GM23338 (cell line): Measurements from ENCODE around the gene OBSL1. TPM values are rescaled to one million over a fixed set of nuclear protein-coding genes. Genes with fewer than 3 reads are reported as not detected.

ENCODE experiments used
- ATAC-seq: fragments of 200-7000 bp; cut with Tn5 transposase; 3 replicates; pipeline ENCODE4 v1.9.1; 2020
- DNase-seq: peaks from one replicate; pipeline ENCODE4 v3.0.0-alpha.2; 2015; ENCODE audit warnings: low spot score
- H2AFZ ChIP-seq: fragments of 200-600 bp; sonication (generic); 2 replicates; pipeline ENCODE4 v1.8.0; 2016; ENCODE audit warnings: antibody characterized with exemption, mild to moderate bottlenecking, moderate library complexity
- H3F3A ChIP-seq: fragments of 200-600 bp; sonication (generic); replicated peaks from 2 replicates; pipeline ENCODE4 v1.8.0; 2017; ENCODE audit warnings: antibody characterized with exemption, mixed run types, low read depth
- H3K27ac ChIP-seq: fragments of 200-600 bp; sonication (generic); 2 replicates; pipeline ENCODE4 v1.6.1; 2016; ENCODE audit warnings: low read depth
- H3K27me3 ChIP-seq: fragments of 200-600 bp; sonication (generic); 2 replicates; pipeline ENCODE4 v1.8.0; 2016; ENCODE audit warnings: mild to moderate bottlenecking, mixed run types, moderate library complexity; ENCODE audit not compliant: insufficient read depth
- H3K36me3 ChIP-seq: fragments of 200-600 bp; sonication (generic); 2 replicates; pipeline ENCODE4 v1.8.0; 2016; ENCODE audit warnings: mild to moderate bottlenecking; ENCODE audit not compliant: insufficient read depth
- H3K4me1 ChIP-seq: fragments of 200-600 bp; sonication (generic); 2 replicates; pipeline ENCODE4 v1.8.0; 2016; ENCODE audit warnings: mild to moderate bottlenecking, moderate library complexity; ENCODE audit not compliant: insufficient read depth
- H3K4me2 ChIP-seq: fragments of 200-600 bp; sonication (generic); 2 replicates; pipeline ENCODE4 v1.7.1; 2017; ENCODE audit warnings: mixed run types
- H3K4me3 ChIP-seq: fragments of 200-600 bp; sonication (generic); 2 replicates; pipeline ENCODE4 v1.6.1; 2016; ENCODE audit warnings: mixed run types
- H3K79me2 ChIP-seq: fragments of 200-600 bp; sonication (generic); replicated peaks from 2 replicates; pipeline ENCODE4 v1.8.0; 2017; ENCODE audit warnings: mild to moderate bottlenecking; ENCODE audit not compliant: insufficient read depth
- H3K9me2 ChIP-seq: fragments of 200-600 bp; sonication (generic); 2 replicates; pipeline ENCODE4 v1.8.0; 2017; ENCODE audit not compliant: insufficient read depth
- H4K20me1 ChIP-seq: fragments of 200-600 bp; sonication (generic); replicated peaks from 2 replicates; pipeline ENCODE4 v1.8.0; 2017; ENCODE audit warnings: mild to moderate bottlenecking; ENCODE audit not compliant: insufficient read depth
- H3K27ac Mint-ChIP-seq: 2 replicates; pipeline ENCODE4 v1.8.0; 2020; ENCODE audit warnings: inconsistent platforms, mild to moderate bottlenecking, moderate library complexity, mixed read lengths
- H3K27me3 Mint-ChIP-seq: 3 replicates; pipeline ENCODE4 v1.8.0; 2022; ENCODE audit warnings: low read depth, mild to moderate bottlenecking, moderate library complexity, mixed read lengths, inconsistent platforms; ENCODE audit not compliant: insufficient read depth, poor library complexity
- H3K36me3 Mint-ChIP-seq: 3 replicates; pipeline ENCODE4 v1.8.0; 2021; ENCODE audit warnings: low read depth, mild to moderate bottlenecking, inconsistent platforms, moderate library complexity, mixed read lengths
- H3K4me1 Mint-ChIP-seq: 3 replicates; pipeline ENCODE4 v1.8.0; 2020; ENCODE audit warnings: mild to moderate bottlenecking, inconsistent platforms, mixed read lengths
- H3K4me3 Mint-ChIP-seq: 3 replicates; pipeline ENCODE4 v1.8.0; 2021; ENCODE audit warnings: moderate library complexity, mild to moderate bottlenecking, inconsistent platforms, mixed read lengths
- H3K9me3 Mint-ChIP-seq: 3 replicates; pipeline ENCODE4 v1.8.0; 2020; ENCODE audit warnings: moderate library complexity, mild to moderate bottlenecking, inconsistent platforms, mixed read lengths
- CREB1 ChIP-seq: fragments of 250-450 bp; sonication (Bioruptor Pico); IDR thresholded peaks from 2 replicates; pipeline ENCODE4 v1.5.0; 2020; ENCODE audit warnings: low read depth, mild to moderate bottlenecking, moderate library complexity
- EZH2phosphoT487 ChIP-seq: fragments of 200-600 bp; sonication (generic); IDR thresholded peaks from one replicate; pipeline ENCODE4 v1.8.1; 2018; ENCODE audit warnings: antibody characterized with exemption; ENCODE audit not compliant: unreplicated experiment
- JUNB ChIP-seq: IDR thresholded peaks from one replicate; pipeline ENCODE4 v1.6.1; 2016; ENCODE audit warnings: antibody characterized with exemption; ENCODE audit not compliant: unreplicated experiment
- NANOG ChIP-seq: IDR thresholded peaks from 2 replicates; pipeline ENCODE4 v1.6.1; 2016; ENCODE audit warnings: antibody characterized with exemption, borderline replicate concordance
- POLR2AphosphoS5 ChIP-seq: IDR thresholded peaks from 2 replicates; pipeline ENCODE4 v1.6.1; 2016; ENCODE audit warnings: antibody characterized with exemption, low read depth
- STAT1 ChIP-seq: IDR thresholded peaks from one replicate; pipeline ENCODE4 v1.6.1; 2016; ENCODE audit warnings: antibody characterized with exemption; ENCODE audit not compliant: unreplicated experiment
- ZNF114 ChIP-seq: fragments of 250-450 bp; sonication (Bioruptor Pico); IDR thresholded peaks from 2 replicates; pipeline ENCODE4 v1.5.0; 2020; ENCODE audit warnings: mild to moderate bottlenecking, moderate library complexity
- ZNF331 ChIP-seq: fragments of 250-450 bp; sonication (Bioruptor Pico); IDR thresholded peaks from 2 replicates; pipeline ENCODE4 v1.5.0; 2020; ENCODE audit warnings: low read depth, mild to moderate bottlenecking, moderate library complexity
- polyA plus RNA-seq: library from polyadenylated mRNA; unstranded; fragments of >200 nt; fragmentation: Nextera tagmentation; extraction: Ambion mirVana; gene quantifications from 2 replicates; pipeline ENCODE4 v1.2.1, GENCODE V29; 2016
- total RNA-seq: library from RNA; depleted of rRNA; stranded (reverse); fragments of >200 nt; shearing (Covaris generic); gene quantifications from 2 replicates; pipeline ENCODE4 v1.2.3, GENCODE V29; 2014
- TF ChIP-seq, protein P1 (sequence below): IDR thresholded peaks from 2 replicates; pipeline ENCODE4 v1.6.1; 2016; ENCODE audit warnings: antibody characterized with exemption
- TF ChIP-seq, protein P2 (sequence below), 2 experiments: fragments of 200-600 bp in 1 of 2; sonication (generic) in 1 of 2; conservative IDR thresholded peaks; 2 replicates each; pipeline versions ENCODE4 v1.5.1 to v1.6.1; 2016 to 2017; ENCODE audit warnings: antibody characterized with exemption in 2 of 2, low read depth in 2 of 2, mild to moderate bottlenecking in 2 of 2, moderate library complexity in 1 of 2
- TF ChIP-seq, protein P3 (sequence below): IDR thresholded peaks from one replicate; pipeline ENCODE4 v1.6.1; 2018; ENCODE audit warnings: antibody characterized with exemption; ENCODE audit not compliant: unreplicated experiment

Gene OBSL1
- total and polyA plus RNA-seq, 2 experiments from 2014 or later = 94.9 to 207 TPM

DNA sequence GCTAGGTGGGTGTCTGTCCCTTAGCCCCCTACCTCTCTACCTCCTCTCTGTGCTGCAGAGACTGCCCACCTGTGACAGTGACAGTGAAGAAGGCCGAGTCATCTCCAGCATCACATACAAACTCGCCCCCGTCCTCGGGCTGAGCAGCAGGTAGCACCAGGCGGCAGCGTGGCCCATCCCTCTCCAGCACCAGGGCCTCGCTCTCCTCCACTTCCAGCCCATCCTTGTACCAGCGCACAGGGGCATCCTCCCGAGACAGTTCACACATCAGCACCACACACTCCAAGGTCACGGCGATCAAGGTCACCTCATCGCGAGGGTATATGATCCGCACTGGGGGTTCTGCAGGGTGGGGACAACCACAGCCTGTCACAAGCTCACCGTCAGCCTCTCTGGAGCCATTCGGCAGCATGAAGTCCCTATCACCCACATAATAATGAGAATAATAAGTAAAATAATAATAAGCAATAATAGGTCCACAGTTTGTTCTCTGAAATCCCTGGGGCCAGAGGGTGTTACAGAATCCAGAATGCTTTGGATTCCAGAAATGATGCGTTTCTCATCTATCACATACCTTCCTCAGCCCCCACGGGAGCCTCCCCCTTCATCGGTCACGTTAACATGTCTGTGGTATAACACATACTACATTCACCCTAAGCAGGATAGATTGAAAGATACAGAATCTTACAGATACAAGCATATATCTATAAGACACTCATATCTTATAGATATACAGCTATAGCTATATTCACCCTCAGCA lies 12.0 kb downstream of the OBSL1 start:
- H3K4me3 Mint-ChIP-seq = no peak overlapping the region
- no peak for ATAC-seq
- H3K27me3 Mint-ChIP-seq = peaks cover 28% of the 10 kb centered on the region
- DNase-seq = no peak
- Histone ChIP-seq H3K4me3 (no peak overlapping the region), H3F3A (peaks cover 20% of the 10 kb centered on the region), H3K27ac (peak overlapping the region; percentile 7; the same call in 1 of the 2 replicates), H3K36me3 (peaks cover 4% of the 10 kb centered on the region; the same call in 1 of the 2 replicates), H3K4me1 (peaks cover 42% of the 10 kb centered on the region), H3K9me2 (no peaks in the 10 kb centered on the region), H2AFZ (no peak overlapping the region), H3K79me2 (peaks cover 6% of the 10 kb centered on the region; the same call in 1 of the 2 replicates), H4K20me1 (no peaks in the 10 kb centered on the region), H3K27me3 (peaks cover 5% of the 10 kb centered on the region; the same call in 1 of the 2 replicates), H3K4me2 (peak overlapping the region; percentile 23)
- H3K36me3 Mint-ChIP-seq = peaks cover 29% of the 10 kb centered on the region
- TF ChIP-seq STAT1 = no peak
- TF ChIP-seq, protein P1, sequence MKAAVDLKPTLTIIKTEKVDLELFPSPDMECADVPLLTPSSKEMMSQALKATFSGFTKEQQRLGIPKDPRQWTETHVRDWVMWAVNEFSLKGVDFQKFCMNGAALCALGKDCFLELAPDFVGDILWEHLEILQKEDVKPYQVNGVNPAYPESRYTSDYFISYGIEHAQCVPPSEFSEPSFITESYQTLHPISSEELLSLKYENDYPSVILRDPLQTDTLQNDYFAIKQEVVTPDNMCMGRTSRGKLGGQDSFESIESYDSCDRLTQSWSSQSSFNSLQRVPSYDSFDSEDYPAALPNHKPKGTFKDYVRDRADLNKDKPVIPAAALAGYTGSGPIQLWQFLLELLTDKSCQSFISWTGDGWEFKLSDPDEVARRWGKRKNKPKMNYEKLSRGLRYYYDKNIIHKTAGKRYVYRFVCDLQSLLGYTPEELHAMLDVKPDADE = no peak
- no peak for TF ChIP-seq ZNF114 (CRISPR knock-in tag)
- no peak for TF ChIP-seq JUNB
- no peak for TF ChIP-seq ZNF331 (CRISPR knock-in tag)
- TF ChIP-seq, protein P2, sequence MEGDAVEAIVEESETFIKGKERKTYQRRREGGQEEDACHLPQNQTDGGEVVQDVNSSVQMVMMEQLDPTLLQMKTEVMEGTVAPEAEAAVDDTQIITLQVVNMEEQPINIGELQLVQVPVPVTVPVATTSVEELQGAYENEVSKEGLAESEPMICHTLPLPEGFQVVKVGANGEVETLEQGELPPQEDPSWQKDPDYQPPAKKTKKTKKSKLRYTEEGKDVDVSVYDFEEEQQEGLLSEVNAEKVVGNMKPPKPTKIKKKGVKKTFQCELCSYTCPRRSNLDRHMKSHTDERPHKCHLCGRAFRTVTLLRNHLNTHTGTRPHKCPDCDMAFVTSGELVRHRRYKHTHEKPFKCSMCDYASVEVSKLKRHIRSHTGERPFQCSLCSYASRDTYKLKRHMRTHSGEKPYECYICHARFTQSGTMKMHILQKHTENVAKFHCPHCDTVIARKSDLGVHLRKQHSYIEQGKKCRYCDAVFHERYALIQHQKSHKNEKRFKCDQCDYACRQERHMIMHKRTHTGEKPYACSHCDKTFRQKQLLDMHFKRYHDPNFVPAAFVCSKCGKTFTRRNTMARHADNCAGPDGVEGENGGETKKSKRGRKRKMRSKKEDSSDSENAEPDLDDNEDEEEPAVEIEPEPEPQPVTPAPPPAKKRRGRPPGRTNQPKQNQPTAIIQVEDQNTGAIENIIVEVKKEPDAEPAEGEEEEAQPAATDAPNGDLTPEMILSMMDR (conservative IDR thresholded peaks at IDR 0.05; ENCODE audit: low read depth in 2 of 2) = no peak
- TF ChIP-seq CREB1 (CRISPR knock-in tag) = no peak
- TF ChIP-seq POLR2AphosphoS5 = no peak
- TF ChIP-seq, protein P3, sequence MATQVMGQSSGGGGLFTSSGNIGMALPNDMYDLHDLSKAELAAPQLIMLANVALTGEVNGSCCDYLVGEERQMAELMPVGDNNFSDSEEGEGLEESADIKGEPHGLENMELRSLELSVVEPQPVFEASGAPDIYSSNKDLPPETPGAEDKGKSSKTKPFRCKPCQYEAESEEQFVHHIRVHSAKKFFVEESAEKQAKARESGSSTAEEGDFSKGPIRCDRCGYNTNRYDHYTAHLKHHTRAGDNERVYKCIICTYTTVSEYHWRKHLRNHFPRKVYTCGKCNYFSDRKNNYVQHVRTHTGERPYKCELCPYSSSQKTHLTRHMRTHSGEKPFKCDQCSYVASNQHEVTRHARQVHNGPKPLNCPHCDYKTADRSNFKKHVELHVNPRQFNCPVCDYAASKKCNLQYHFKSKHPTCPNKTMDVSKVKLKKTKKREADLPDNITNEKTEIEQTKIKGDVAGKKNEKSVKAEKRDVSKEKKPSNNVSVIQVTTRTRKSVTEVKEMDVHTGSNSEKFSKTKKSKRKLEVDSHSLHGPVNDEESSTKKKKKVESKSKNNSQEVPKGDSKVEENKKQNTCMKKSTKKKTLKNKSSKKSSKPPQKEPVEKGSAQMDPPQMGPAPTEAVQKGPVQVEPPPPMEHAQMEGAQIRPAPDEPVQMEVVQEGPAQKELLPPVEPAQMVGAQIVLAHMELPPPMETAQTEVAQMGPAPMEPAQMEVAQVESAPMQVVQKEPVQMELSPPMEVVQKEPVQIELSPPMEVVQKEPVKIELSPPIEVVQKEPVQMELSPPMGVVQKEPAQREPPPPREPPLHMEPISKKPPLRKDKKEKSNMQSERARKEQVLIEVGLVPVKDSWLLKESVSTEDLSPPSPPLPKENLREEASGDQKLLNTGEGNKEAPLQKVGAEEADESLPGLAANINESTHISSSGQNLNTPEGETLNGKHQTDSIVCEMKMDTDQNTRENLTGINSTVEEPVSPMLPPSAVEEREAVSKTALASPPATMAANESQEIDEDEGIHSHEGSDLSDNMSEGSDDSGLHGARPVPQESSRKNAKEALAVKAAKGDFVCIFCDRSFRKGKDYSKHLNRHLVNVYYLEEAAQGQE = no peak
- TF ChIP-seq NANOG = no peak
- no peak for TF ChIP-seq EZH2phosphoT487
- no peak overlapping the region for H3K27ac Mint-ChIP-seq
- H3K9me3 Mint-ChIP-seq = no peaks in the 10 kb centered on the region; the same call in 2 of the 3 replicates
- H3K4me1 Mint-ChIP-seq = peaks cover 49% of the 10 kb centered on the region
